Subcutaneous abdominal adipose tissue (tissue), 5 donors: Measurements from ENCODE around the gene TMEM213.

Experiments used
- H3K27ac ChIP-seq: one replicate; pipeline ENCODE4 v1.7.0; 2013; ENCODE audit warnings: low read depth, mild to moderate bottlenecking, inconsistent platforms, low read length, moderate library complexity
- H3K27me3 ChIP-seq, 5 donors: one replicate each; pipeline ENCODE4 v1.7.0; 2013; ENCODE audit warnings: low read length in 5 of 5, inconsistent platforms in 1 of 5; ENCODE audit not compliant: control insufficient read depth in 5 of 5, insufficient read depth in 4 of 5
- H3K36me3 ChIP-seq, 5 donors: one replicate each; pipeline ENCODE4 v1.7.0; 2013; ENCODE audit warnings: low read length in 5 of 5; ENCODE audit not compliant: control insufficient read depth in 5 of 5, insufficient read depth in 5 of 5
- H3K4me1 ChIP-seq, 5 donors: one replicate each; pipeline ENCODE4 v1.7.0; 2013; ENCODE audit warnings: low read length in 5 of 5, mild to moderate bottlenecking in 3 of 5, moderate library complexity in 1 of 5; ENCODE audit not compliant: control insufficient read depth in 5 of 5, insufficient read depth in 5 of 5
- H3K4me3 ChIP-seq, 5 donors: one replicate each; pipeline ENCODE4 v1.7.0; 2013; ENCODE audit warnings: low read length in 5 of 5, low read depth in 1 of 5
- H3K9ac ChIP-seq, 5 donors: one replicate each; pipeline ENCODE4 v1.7.0; 2013; ENCODE audit warnings: low read length in 5 of 5, mild to moderate bottlenecking in 4 of 5, moderate library complexity in 3 of 5
- H3K9me3 ChIP-seq, 5 donors: one replicate each; pipeline ENCODE4 v1.7.0; 2013; ENCODE audit warnings: low read length in 5 of 5; ENCODE audit not compliant: control insufficient read depth in 5 of 5
- donor health status: healthy.
- donor health status: healthy.
- donor health status: healthy.
- donor health status: healthy.
- donor health status: healthy.

TMEM213 gene

GRCh38 chr7:138878856-138879255 lies 81.1 kb downstream of the TMEM213 start:
- Histone ChIP-seq H3K36me3 (peaks cover 0 to 6% (median 0%) of the 10 kb centered on the region in 5 donors), H3K4me3 (no peak overlapping the region), H3K27ac (no peak overlapping the region), H3K9ac (no peak overlapping the region), H3K27me3 (no peaks in the 10 kb centered on the region), H3K4me1 (peaks cover 0 to 3% (median 0%) of the 10 kb centered on the region in 5 donors), H3K9me3 (no peaks in the 10 kb centered on the region)

GRCh38 chr7:138879356-138879755 lies 81.6 kb downstream of the TMEM213 start:
- peaks cover 0 to 3% (median 0%) of the 10 kb centered on the region in 5 donors for H3K4me1 ChIP-seq
- peaks cover 0 to 6% (median 0%) of the 10 kb centered on the region in 5 donors for H3K36me3 ChIP-seq
- no peak overlapping the region for H3K27ac ChIP-seq
- H3K9ac ChIP-seq, result no peak overlapping the region
- no peaks in the 10 kb centered on the region for H3K9me3 ChIP-seq
- H3K27me3 ChIP-seq, result no peaks in the 10 kb centered on the region
- H3K4me3 ChIP-seq, result no peak overlapping the region

- H3K27ac ChIP-seq, result no peak overlapping the region
- H3K36me3 ChIP-seq, result peaks cover 0 to 6% (median 0%) of the 10 kb centered on the region in 5 donors
- peaks cover 0 to 3% (median 0%) of the 10 kb centered on the region in 5 donors for H3K4me1 ChIP-seq
- no peak overlapping the region for H3K4me3 ChIP-seq
- H3K9me3 ChIP-seq, result no peaks in the 10 kb centered on the region
- H3K27me3 ChIP-seq, result no peaks in the 10 kb centered on the region
- H3K9ac ChIP-seq, result no peak overlapping the region
Measured at GRCh38 chr7:138880881-138881578, 83.2 kb downstream of the TMEM213 start.

- no peak overlapping the region for H3K9ac ChIP-seq
- peaks cover 0 to 3% (median 0%) of the 10 kb centered on the region in 5 donors for H3K4me1 ChIP-seq
- H3K9me3 ChIP-seq, result no peaks in the 10 kb centered on the region
- H3K4me3 ChIP-seq, result no peak overlapping the region
- no peak overlapping the region for H3K27ac ChIP-seq
- H3K36me3 ChIP-seq, result peaks cover 0 to 6% (median 0%) of the 10 kb centered on the region in 5 donors
- H3K27me3 ChIP-seq, result no peaks in the 10 kb centered on the region
Measured at GRCh38 chr7:138881579-138882188, 83.9 kb downstream of the TMEM213 start.

- H3K36me3 ChIP-seq, result peaks cover 0 to 6% (median 0%) of the 10 kb centered on the region in 5 donors
- H3K4me1 ChIP-seq, result peaks cover 0 to 3% (median 0%) of the 10 kb centered on the region in 5 donors
- H3K27ac ChIP-seq, result no peak overlapping the region
- H3K9me3 ChIP-seq, result no peaks in the 10 kb centered on the region
- H3K27me3 ChIP-seq, result no peaks in the 10 kb centered on the region
- H3K4me3 ChIP-seq, result no peak overlapping the region
- H3K9ac ChIP-seq, result no peak overlapping the region
Measured at GRCh38 chr7:138882249-138882648, 84.5 kb downstream of the TMEM213 start.

GRCh38 chr7:138885383-138886147 lies 87.8 kb downstream of the TMEM213 start:
- Histone ChIP-seq H3K9me3 (no peaks in the 10 kb centered on the region), H3K4me1 (peaks cover 0 to 5% (median 3%) of the 10 kb centered on the region in 5 donors), H3K4me3 (no peak overlapping the region), H3K9ac (no peak overlapping the region), H3K27ac (no peak overlapping the region), H3K36me3 (peaks cover 0 to 4% (median 0%) of the 10 kb centered on the region in 5 donors), H3K27me3 (no peaks in the 10 kb centered on the region)

GRCh38 chr7:138886501-138886917 lies 88.7 kb downstream of the TMEM213 start:
- Histone ChIP-seq H3K9me3 (no peaks in the 10 kb centered on the region), H3K36me3 (no peaks in the 10 kb centered on the region), H3K9ac (no peak overlapping the region), H3K4me1 (peaks cover 0 to 13% (median 9%) of the 10 kb centered on the region in 5 donors), H3K27me3 (no peaks in the 10 kb centered on the region), H3K27ac (no peak overlapping the region), H3K4me3 (no peak overlapping the region)

- no peaks in the 10 kb centered on the region for H3K9me3 ChIP-seq
- H3K36me3 ChIP-seq, result no peaks in the 10 kb centered on the region
- peaks cover 0 to 14% (median 10%) of the 10 kb centered on the region in 5 donors for H3K4me1 ChIP-seq
- H3K27ac ChIP-seq, result no peak overlapping the region
- H3K4me3 ChIP-seq, result no peak overlapping the region
- no peaks in the 10 kb centered on the region for H3K27me3 ChIP-seq
- H3K9ac ChIP-seq, result no peak overlapping the region
Measured at GRCh38 chr7:138887085-138887710, 89.4 kb downstream of the TMEM213 start.
